Prostate gland (tissue), 2 donors: ENCODE measurements around the gene CENATAC. TPM values are rescaled to one million over a fixed set of nuclear protein-coding genes. Genes with fewer than 3 reads are reported as not detected.

ENCODE experiments used
- DNase-seq: peaks from one replicate; pipeline ENCODE4 v3.0.0-alpha.2; 2019; ENCODE audit warnings: low spot score
- H3K27ac ChIP-seq, 2 donors: fragments of 200-600 bp; sonication (generic); 2 replicates each; pipeline ENCODE4 v1.5.1; 2017 to 2019
- H3K27me3 ChIP-seq: fragments of 200-600 bp; sonication (generic); replicated peaks from 2 replicates; pipeline ENCODE4 v1.5.1; 2019; ENCODE audit not compliant: insufficient read depth
- H3K36me3 ChIP-seq, 2 donors: fragments of 200-600 bp; sonication (generic); 1 replicate in 1 of 2; 2 replicates in 1 of 2; pipeline versions ENCODE4 v1.5.1 to v1.8.1; 2017 to 2019
- H3K4me1 ChIP-seq: fragments of 200-600 bp; sonication (generic); replicated peaks from 2 replicates; pipeline ENCODE4 v1.5.1; 2019
- H3K4me3 ChIP-seq, 2 donors: fragments of 200-600 bp; sonication (generic); 2 replicates each; pipeline ENCODE4 v1.5.1; 2017 to 2019
- H3K9me3 ChIP-seq: fragments of 200-600 bp; sonication (generic); 2 replicates; pipeline ENCODE4 v1.5.1; 2017
- POLR2A ChIP-seq: fragments of 450-650 bp; IDR thresholded peaks from one replicate; pipeline ENCODE4 v1.6.1; 2016; ENCODE audit warnings: antibody characterized with exemption, mild to moderate bottlenecking
- POLR2AphosphoS5 ChIP-seq: sonication (generic); formaldehyde crosslinking; IDR thresholded peaks from one replicate; pipeline ENCODE4 v1.6.1; 2017; ENCODE audit warnings: antibody characterized with exemption
- WGBS: methylation state at CpG from one replicate; pipeline ENCODE4 v1.1.5; 2018; 5-methylcytosine and 5-hydroxymethylcytosine counted together
- intact Hi-C: fragments of 100-400 bp; cut with DNase I; formaldehyde crosslinking; loops from one replicate; pipeline ENCODE4 v1.14.2; 2022
- total RNA-seq, 2 donors: library from RNA; depleted of rRNA; stranded (reverse); fragments of >200 nt; gene quantifications; one replicate each; pipeline ENCODE4 v1.1.0, GENCODE V29; 2016
- TF ChIP-seq, protein P1 (sequence below), 4 experiments: fragments of 200-600 bp in 2 of 4; fragments of 450-650 bp in 2 of 4; sonication (generic) in 2 of 4; IDR thresholded peaks; 1 replicate in 3 of 4; 2 replicates in 1 of 4; pipeline ENCODE4 v1.5.1; 2016 to 2019; ENCODE audit warnings: antibody characterized with exemption in 4 of 4, mild to moderate bottlenecking in 2 of 4, moderate library complexity in 2 of 4

CENATAC gene
- total RNA-seq, 2 donors from 2014 or later = 19.4 to 44.5 TPM

DNA sequence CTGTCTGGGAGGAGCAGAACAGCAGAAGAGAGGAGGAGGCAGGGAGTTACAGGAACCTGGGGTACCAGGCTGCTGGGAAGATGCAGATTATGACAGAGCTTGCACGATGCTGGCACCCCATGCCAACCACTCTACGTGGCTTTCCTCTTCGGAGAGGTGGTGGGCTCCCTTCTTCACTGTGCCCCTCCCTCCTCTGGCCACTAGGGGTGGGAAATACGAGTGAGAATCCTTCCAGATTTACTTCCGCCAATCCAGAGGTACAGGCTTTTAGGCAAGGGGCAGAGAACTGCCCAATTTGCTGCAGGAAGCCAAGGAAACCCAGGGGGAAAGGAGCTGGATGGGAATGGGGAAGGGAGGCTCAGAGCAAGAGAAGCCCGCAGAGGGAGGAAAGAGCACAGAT is 46.8 kb downstream of the CENATAC start:
- peaks cover 8 to 13% of the 10 kb centered on the region in 2 donors for H3K36me3 ChIP-seq
- WGBS = 73% methylated on average over 6 of the region's 6 CpGs
- H3K4me3 ChIP-seq = no peak overlapping the region

GRCh38 chr11:119046489-119046888 is 48.6 kb downstream of the CENATAC start:
- Histone ChIP-seq H3K4me3 (no peak overlapping the region), H3K9me3 (no peaks in the 10 kb centered on the region), H3K27ac (no peak overlapping the region), H3K4me1 (no peaks in the 10 kb centered on the region), H3K27me3 (no peaks in the 10 kb centered on the region), H3K36me3 (peaks cover 8 to 18% of the 10 kb centered on the region in 2 donors)
- TF ChIP-seq, protein P1, sequence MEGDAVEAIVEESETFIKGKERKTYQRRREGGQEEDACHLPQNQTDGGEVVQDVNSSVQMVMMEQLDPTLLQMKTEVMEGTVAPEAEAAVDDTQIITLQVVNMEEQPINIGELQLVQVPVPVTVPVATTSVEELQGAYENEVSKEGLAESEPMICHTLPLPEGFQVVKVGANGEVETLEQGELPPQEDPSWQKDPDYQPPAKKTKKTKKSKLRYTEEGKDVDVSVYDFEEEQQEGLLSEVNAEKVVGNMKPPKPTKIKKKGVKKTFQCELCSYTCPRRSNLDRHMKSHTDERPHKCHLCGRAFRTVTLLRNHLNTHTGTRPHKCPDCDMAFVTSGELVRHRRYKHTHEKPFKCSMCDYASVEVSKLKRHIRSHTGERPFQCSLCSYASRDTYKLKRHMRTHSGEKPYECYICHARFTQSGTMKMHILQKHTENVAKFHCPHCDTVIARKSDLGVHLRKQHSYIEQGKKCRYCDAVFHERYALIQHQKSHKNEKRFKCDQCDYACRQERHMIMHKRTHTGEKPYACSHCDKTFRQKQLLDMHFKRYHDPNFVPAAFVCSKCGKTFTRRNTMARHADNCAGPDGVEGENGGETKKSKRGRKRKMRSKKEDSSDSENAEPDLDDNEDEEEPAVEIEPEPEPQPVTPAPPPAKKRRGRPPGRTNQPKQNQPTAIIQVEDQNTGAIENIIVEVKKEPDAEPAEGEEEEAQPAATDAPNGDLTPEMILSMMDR (IDR thresholded peaks at IDR 0.05) = no peak
- TF ChIP-seq POLR2A (no peak), POLR2AphosphoS5 (no peak)
- DNase-seq = no peak
- WGBS = 100% methylated on average over 6 of the region's 6 CpGs
- intact Hi-C loops = no loop called here

More for the DNA sequence above, 46.8 kb downstream of the CENATAC start:
- intact Hi-C loops = no loop called here
- TF ChIP-seq POLR2A = no peak
- no peaks in the 10 kb centered on the region for H3K27me3 ChIP-seq
- DNase-seq = no peak
- H3K4me1 ChIP-seq = no peaks in the 10 kb centered on the region
- H3K9me3 ChIP-seq = no peaks in the 10 kb centered on the region
- no peak overlapping the region for H3K27ac ChIP-seq

GRCh38 chr11:119047205-119047604 is 49.3 kb downstream of the CENATAC start:
- Histone ChIP-seq H3K36me3 (peaks cover 12 to 24% of the 10 kb centered on the region in 2 donors), H3K4me3 (no peak overlapping the region), H3K4me1 (no peaks in the 10 kb centered on the region), H3K27me3 (no peaks in the 10 kb centered on the region), H3K9me3 (no peaks in the 10 kb centered on the region), H3K27ac (no peak overlapping the region)
- TF ChIP-seq POLR2A (no peak), POLR2AphosphoS5 (no peak)
- TF ChIP-seq, protein P1 (IDR thresholded peaks at IDR 0.05) = no peak
- WGBS = 94% methylated on average over 6 of the region's 6 CpGs
- intact Hi-C loops = no loop called here
- no peak for DNase-seq

GRCh38 chr11:119048644-119049043 is 50.7 kb downstream of the CENATAC start:
- Histone ChIP-seq H3K9me3 (no peaks in the 10 kb centered on the region), H3K4me1 (no peaks in the 10 kb centered on the region), H3K27me3 (no peaks in the 10 kb centered on the region), H3K27ac (no peak overlapping the region), H3K4me3 (no peak overlapping the region), H3K36me3 (peaks cover 16 to 26% of the 10 kb centered on the region in 2 donors)
- DNase-seq = no peak
- TF ChIP-seq, protein P1 (IDR thresholded peaks at IDR 0.05) = no peak
- no peak for TF ChIP-seq POLR2A
- no peak for TF ChIP-seq POLR2AphosphoS5
- WGBS = 74% methylated on average over 9 of the region's 9 CpGs
- intact Hi-C loops = no loop called here

- Histone ChIP-seq H3K36me3 (peaks cover 16 to 26% of the 10 kb centered on the region in 2 donors), H3K27me3 (no peaks in the 10 kb centered on the region), H3K27ac (no peak overlapping the region), H3K4me3 (no peak overlapping the region), H3K4me1 (no peaks in the 10 kb centered on the region), H3K9me3 (no peaks in the 10 kb centered on the region)
- intact Hi-C loops = no loop called here
- 97% methylated on average over 7 of the region's 7 CpGs for WGBS
- DNase-seq = no peak
- TF ChIP-seq POLR2AphosphoS5 (no peak), POLR2A (no peak)
- TF ChIP-seq, protein P1 (IDR thresholded peaks at IDR 0.05) = no peak
Observed at GRCh38 chr11:119049081-119049480, 51.1 kb downstream of the CENATAC start.
